Stimulated activated CD8-positive, alpha-beta memory T cell treated with anti-CD3 and anti-CD28 coated beads, Interleukin-7, amount 100 ng/mL, for 1 hour (primary cell): Measurements from ENCODE around the gene CCNQ.

Source experiments
- DNase-seq, 2 donors: peaks; one replicate each; pipeline ENCODE4 v3.0.0-alpha.2; 2020; ENCODE audit warnings: low read depth in 2 of 2

The CCNQ gene

DNA sequence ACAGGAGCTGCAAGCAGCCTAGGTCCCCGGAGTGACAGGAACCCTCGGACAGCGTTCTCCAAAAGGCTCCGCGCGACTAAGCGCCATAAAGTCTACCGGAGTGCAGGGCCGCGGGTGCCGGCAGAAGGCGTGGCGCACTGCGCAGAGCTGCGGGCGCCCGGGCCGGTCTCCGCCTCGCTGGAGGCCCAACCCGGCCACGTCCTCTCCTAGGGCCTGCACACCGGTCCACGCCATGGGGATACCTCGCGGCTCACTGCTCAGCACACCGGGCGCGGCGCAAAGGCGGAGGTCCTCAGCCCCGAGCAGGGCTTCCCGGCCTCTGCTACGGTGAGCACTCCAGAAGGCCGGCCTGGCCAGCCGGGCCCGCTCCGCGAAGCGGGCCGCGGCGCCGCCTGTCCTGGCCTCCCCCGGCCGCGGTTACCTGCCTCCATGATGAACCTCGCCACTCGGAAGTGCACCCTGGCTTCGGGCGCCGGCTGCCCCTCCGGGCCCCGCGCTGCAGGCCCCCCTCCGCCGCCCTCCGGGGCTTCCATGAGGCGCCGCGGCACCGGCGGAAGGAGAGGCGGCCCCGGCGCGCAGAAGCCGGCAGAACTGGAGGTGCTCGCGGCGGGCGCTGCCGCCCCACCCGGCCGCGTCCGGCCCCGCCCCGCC lies at the start of gene CCNQ:
CCNQ (minus strand) TSS at position 599 of the 651 bp plus-strand sequence; CDS start at position 533, 66 bp downstream.
- DNase-seq, result no peak

GRCh38 chrX:153647461-153648357 lies 48.8 kb upstream of the CCNQ start:
- no peak for DNase-seq

DNA sequence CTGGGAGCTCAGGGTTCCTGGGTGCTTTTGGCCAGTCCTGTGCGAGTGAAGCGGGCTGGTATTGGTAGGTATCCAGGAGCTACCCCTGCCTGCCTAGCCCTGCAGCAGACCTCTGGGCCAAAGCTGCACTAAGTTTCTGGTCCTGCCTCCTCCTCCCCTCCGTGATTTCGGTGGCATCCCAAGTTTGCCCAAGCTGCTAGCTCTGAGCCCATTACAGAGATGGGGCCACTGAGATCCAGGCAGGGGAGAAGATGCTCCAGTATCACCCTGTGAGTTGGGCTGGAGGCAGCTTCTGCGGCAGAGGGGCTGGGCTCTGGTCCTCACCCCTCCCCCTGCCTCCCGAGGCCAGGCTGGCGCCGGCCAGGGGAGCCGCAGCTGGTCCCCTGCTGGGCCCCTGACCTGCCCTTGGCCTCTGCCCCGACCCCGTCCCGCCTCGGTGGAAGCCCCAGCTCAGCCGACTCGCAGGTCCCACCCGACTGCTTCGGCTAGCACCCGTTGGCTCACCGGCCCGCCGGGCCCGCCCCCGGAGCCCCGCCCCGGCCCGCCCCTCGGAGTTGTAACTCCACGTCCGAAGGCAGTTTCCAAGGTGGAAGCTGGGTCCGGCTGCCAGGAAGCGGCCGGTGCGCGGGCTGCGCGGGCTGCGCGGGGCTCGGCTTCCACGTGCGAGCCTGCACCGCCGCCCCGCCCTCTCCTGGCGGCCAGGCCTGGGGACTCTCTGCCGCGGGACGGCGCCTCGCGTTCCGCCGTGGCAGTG lies 47.9 kb upstream of the CCNQ start, which contains the start of gene DUSP9:
DUSP9 (plus strand) TSS at position 584 of the 754 bp plus-strand sequence. CDS start 751 bp downstream, outside the sequence.
- DNase-seq, result no peak

DNA sequence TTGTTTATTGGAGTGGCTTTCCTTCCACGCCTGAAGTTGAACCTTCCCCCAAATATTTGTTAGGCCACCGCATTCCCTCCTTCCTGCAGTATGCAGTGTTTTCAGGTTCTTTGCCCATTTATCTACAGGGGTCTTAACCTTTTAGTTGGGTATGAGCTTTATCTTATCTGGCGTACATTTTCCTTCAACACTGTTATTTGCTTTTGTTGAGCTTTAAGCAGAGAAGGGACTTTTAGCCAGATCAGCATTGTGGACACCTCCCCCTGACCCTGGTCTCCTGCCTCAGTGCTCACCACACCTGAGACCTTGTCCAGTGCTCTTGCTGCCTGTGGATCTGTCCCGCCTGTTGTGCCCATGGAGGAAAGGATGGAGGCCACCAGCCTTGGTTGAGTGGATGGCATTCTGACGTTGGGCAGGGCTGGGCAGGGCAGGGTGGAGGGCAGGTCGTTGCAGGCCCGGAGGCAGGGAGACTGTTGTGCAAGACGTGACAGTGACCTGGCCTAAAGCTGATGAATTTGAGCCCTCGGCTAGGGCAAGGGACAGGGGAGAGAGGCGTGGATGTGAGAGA lies 47.1 kb upstream of the CCNQ start:
- no peak for DNase-seq

DNA sequence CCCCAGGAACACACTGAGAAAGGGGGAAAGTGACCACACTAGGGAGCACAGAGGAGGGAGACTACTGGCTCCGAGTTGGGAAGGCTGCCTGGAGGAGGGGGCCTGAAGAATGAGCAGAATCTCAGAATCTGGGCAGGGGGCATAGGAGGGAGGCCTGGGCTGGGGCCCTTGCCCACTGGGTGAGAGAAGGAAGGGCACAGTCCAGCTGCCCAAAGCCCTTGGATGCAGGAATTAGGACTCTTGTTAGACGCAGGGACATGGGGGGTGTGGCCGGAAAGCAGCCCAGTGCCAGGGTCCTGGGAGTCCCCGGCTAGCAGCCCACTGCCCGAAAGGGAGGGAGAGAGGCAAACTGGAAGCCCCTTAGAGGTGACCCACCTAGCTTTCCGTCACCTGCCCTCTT lies 46.2 kb upstream of the CCNQ start:
- no peak for DNase-seq

GRCh38 chrX:153644356-153645125 lies 45.6 kb upstream of the CCNQ start:
- DNase-seq, result no peak

DNA sequence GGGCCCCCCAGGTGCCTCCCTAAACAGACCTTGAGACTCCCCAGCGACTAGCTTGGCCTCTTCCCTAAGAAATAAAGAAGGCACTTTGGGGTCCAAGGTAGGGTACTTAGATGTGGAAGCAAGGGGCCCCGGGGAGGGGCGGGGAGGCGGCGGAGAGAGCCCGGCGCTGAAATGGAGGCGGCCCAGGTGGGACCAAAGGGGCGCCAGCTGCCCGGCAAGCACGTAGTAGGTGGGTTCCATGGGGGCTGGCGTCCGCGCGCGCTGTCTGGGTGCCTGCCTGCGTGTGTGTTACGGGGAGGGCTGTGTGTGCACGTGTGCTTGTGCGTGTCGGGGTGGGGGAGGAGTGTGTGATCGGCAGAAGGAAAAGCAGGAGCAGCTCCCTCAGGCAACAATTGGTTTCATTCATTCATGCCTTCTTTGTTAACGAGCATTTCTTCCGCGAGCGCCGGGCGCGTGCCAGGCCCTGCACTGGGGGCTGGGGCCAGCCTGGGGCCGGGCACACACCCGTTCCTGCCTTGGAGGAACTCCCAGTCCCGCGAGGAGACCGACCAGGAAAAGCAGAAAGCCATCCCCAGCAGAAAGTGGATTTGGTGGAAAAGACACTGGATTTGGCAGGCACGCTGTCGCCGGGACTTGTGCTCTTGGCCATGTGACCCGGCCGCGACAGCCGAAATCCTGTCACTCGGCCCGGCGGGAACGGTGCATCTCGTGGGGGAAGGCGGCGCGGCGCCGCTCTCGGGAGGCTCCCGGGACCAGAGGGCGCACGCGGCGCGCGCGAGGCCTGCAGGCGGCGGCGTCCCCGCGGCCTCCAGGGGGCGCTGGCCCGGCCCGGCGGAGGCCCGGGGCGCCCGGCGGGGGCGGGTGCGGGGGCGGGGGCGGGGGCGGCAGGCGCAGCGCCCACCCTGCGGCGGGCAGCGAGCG lies 44.8 kb upstream of the CCNQ start:
- no peak for DNase-seq

GRCh38 chrX:153642655-153643430 lies 43.9 kb upstream of the CCNQ start:
- DNase-seq, result no peak

- DNase-seq, result no peak
These were observed 43.2 kb upstream of the CCNQ start for GRCh38 chrX:153642051-153642654.

DNA sequence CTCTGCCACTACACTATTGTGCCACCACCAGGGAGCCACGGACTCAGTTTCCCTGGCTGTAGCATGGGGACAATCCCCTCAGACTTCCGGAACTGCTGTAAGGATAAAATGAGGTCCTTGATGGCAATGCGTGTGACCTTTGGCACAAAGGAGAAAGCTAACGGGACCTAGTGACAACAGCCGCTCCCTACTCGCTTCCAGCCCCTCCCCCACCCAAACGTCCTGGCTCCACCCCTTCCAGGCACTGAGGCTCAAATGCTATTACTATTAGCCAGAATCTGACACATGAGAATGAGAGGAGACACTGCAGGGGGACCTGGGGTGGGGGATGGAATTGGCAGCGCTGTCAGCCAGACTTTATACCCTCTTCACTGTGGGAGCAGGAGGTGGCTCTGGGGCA lies 42.7 kb upstream of the CCNQ start:
- DNase-seq, result no peak

- no peak for DNase-seq
These were observed 42.0 kb upstream of the CCNQ start for GRCh38 chrX:153640736-153641575.

DNA sequence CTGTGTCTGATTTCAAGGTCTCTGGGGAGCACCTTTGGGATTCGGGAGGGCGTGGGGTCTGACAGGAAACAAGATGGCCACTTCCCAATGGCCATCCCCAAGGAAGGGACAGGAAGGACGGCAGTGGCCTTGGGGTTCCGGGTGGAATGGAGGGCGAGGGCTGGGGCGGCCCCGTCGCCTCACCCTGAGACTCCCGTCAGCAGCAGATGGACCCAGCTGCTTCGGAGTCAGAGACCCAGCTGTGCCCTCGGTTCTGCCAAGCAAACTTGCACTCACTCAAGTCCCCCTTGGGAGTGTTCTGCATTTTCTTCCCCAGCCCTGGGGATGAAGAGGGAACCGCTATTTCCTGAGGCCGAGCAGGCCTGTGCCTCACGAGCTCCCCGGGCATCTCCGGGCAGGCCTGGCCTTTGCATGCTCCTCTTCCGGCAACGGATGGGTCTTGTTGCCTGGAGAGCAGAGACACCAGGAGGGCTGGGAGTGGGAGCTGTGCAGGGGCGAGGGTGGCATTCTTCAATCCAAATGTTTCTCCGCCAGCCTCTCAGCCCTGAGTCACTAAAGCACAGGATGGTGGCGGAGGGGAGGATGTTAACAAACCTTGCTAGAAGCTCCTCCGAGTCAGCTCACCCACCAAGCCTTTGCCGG lies 41.2 kb upstream of the CCNQ start:
- DNase-seq, result no peak

DNA sequence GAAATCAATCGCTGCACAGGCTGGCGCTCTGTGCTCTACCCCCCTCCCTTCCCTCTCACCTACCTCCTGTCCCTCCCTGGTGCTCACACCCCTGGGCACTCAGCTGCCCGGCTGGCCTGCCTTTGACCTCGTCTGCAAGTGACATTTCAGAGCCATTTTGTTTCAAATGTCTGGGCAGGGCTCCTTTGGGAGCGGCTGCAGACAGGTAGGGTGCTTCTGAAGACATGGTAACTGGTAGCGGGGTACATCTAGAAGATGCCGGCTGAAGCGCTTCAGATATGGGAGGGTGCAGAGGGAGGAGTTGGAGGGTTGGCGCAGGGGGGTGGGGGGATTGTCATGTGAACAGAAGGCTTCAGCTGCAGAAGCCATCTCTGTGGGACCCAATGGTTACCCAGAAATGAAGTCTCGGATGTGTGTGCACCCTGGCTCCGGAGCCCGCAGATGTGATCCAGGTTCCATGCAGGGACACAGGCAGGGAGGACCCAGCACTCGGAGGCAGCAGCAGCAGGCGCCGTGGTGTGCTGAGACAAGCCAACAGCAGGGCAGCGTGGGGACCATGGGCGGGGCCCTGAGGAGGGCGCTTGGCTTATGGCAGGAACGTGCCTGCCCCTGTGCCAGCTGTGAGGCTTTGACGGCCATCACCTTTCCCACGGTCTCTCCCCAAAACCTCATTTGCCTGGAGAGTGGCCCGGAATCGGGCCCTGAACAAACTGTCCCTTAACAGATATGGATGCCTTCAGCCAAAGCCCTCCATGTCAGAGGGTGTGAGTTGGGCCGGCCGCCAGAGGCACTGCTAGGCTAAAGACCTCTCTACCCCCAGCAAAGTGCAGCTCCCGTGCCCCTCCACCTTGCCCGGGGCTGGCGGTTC lies 40.5 kb upstream of the CCNQ start:
- DNase-seq, result no peak

GRCh38 chrX:153638436-153639176 lies 39.7 kb upstream of the CCNQ start:
- DNase-seq, result no peak

DNA sequence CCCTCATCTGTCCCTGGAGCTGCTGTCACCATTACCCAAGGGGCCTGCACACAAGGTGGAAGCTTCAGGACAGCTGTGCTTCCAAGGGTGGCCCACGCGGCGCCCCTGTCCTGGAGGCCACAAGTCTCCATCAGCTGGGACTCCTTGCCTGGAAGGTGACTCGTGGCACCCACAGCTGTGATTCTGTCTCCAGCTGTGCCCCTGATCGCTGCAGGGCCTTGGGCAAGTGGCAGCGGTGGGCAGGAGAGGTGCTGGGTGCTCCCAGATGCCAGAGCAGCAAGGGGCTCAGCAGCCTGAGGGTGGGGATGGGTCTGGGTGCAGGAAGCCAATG lies 39.1 kb upstream of the CCNQ start:
- no peak for DNase-seq
